ENCODE results near the gene MEIOC.
A peak's percentile ranks its signal among the peaks of the same experiment; 100 is the strongest.
"Not testable (repeated sequence)": the region's sequence is repeated elsewhere in the genome, so short reads cannot be mapped to it uniquely, and the experiment has no call there.

The MEIOC gene

DNA sequence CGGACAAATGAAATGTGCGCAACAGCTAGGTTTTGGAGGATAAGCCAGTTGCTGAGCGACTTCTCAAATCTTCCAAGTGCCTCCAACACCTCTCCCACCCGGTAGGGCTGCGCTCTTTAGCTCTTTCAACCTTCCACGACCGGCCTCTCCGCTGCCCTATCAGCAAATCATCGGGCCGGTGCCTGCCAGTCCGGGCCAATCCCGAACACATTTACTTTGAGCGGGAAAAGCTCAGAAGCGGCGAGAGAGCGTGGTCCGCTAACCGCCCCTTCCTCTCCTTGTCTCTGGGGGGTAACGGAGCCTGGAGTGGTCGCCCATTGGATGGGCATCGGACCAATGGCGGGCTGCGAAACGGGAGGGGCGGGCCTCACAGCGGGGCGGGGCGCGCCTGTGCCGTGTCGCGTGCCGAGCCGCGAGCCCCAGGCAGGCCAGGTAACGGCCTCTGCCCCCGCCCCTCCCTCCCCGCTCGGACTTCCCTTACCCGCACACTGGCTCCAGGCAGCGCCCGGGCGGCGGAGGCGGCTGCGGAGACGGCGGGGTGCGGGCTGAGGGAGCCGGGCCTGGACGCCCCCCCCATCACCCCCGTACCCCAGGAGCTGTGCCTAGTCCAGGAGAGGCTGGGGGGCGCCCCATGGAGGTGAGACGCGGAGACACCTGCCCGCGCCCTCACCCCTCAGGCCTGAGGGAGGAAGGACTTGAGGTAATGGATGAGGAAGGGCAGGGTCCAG lies at the start of gene MEIOC:
TSS of gene MEIOC (plus strand) at position 486 of the 728 bp plus-strand sequence. CDS start at position 632, 146 bp downstream.
- DNase-seq (ENCODE audit: low read depth, low spot score), result no peak

DNA sequence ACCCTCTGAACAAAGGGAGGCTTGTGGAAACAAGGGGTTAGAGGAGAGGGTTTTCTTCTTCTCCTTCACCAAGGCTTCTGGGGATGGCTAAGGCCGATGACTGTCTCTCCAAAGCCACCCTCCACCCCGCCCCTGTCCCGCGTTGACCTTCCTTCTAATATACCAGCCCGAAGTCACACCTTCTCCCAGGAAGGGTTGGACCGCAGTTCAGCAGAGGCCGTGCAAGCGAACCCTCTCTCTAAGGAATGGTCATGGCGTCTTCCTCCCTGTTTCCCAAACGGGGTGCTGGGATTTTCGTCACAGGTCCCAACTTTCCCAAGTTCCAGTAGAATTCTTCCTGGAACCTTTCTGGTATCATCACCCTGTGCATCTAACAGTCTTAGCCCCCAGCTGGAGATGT lies 49.6 kb upstream of the MEIOC start:
- DNase-seq (ENCODE audit: low read depth, low spot score), result no peak

DNA sequence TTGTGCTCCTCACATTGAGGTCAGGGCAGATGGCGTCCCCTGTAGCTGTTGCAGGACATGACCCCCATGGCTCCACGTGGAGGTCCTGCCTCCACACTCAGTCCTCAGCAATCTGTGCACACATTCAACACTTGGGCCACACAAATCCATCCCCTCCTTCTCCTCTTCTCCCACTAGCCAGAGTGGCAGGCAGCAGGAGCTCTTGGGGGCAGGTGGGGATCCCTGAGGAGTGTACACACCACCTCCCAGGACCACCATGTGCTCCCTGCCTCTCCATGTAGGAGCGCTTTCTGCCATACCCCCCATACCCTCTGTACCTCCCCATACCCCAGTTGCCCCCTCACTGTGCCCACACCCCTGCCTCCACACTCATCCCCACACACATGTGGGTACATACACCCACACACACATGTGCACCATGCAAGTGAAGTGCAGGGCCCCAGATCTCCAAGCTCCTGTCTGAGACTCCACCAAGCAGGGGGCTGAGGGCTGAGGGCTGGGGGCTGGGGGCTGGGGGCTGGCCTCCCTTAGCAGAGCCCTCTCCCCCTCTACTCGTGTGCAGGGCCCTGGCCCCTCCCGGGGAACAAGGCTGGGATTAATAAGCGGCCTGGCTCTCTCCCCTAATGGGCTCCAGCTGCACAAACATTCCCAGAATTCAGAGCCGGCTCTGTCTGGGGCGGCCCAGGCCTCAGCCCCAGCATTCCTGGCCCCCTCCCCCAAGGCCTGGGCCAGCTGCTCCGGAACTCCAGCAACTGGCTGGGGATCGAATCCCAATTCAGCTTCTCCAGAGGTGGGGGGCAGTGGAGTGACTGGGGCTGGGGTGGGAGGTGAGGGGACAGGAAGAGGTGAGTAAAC lies 48.2 kb upstream of the MEIOC start:
- peak; percentile 41 for DNase-seq (ENCODE audit: low read depth, low spot score)

DNA sequence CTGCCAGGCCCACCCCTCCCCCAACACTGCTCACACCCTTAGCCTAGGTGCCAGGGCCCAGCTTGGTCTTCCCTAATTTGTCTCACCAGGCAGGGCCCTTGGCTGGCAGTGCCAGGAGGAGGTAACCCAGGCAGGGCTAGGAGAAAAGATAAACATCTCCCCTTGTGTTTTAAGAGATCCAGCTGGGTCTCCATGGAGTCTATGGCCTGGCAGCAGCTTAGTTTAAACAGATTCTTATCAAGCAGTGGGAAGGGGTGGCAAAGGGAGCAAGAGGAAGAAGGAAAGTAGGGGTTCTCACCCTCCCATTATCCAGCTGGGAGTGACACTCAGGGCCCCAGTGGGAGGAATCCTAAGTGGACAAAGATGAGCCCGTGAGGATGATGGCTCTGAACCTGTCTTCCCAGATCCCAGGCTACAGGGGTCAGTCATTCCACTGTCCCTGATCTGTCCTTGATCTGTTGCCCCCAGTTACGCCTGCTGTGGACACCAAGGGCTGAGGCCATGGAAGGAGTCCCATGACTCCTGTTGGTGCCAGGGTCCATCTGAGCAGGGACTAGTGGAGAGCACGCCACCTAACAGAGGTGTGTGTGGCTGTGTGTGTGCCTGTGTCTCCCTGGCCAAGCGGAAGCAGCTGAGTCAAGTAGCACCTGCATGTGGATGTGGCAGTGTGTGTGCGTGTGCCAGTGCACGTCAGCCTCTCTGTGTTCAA lies 47.4 kb upstream of the MEIOC start:
- no peak for DNase-seq (ENCODE audit: low read depth, low spot score)

DNA sequence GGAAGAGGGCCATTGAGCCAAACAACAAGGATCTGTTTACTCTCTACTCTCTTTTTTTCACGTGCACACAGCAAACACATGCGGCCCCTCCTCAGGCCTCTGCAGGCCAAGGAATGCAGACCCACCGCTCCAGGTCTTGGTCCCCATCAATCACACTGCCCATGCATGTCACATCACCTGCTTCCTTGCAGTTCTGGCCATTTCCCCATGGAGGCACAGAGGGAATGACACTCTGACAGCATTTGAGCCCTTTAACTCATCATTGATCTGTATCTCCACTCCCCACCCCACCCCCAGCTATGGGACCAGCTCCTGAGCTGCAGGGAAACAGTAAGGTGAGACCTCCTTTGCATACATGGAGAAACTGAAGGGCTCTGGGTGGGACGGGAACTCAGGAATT lies 45.9 kb upstream of the MEIOC start:
- DNase-seq (ENCODE audit: low read depth, low spot score), result no peak

DNA sequence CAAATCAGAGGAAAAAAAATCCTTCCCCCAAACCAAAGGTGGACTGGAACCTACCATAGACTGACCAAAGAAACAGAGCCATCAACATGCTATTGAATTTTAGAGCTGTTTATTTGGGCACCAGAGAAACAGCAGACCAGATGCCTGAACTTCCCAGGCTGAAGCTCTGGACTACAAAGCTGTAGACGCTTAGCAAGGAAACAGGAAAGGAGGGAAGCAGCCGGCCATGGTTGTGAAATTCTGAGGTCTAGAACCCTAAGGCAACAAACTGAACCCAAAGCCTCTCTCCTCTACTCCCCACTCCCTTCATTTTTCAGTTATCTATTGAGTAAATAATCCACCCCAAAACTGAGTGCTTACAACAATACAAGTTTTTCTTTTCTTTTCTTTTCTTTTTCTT lies 45.4 kb upstream of the MEIOC start:
- no peak for DNase-seq (ENCODE audit: low read depth, low spot score)

DNA sequence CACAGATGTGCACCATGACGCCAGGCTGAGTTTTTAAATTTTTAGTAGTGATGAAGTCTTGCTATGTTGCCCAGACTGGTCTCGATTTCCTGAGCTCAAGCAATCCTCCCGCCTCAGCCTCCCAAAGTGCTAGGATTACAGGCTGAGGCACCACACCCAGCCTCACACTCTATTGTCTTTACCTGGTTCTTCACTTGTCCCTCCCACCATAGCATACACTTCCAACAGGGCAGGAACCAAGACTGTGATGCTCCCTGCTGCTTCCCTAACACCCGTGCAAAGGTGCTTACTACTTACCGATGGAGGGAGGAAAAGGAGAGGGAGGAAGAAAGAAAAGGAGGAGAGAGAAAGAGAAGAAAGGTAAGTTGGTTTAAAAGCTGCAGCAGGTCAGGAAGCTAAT lies 41.4 kb upstream of the MEIOC start:
- DNase-seq (ENCODE audit: low read depth, low spot score), result no peak

DNA sequence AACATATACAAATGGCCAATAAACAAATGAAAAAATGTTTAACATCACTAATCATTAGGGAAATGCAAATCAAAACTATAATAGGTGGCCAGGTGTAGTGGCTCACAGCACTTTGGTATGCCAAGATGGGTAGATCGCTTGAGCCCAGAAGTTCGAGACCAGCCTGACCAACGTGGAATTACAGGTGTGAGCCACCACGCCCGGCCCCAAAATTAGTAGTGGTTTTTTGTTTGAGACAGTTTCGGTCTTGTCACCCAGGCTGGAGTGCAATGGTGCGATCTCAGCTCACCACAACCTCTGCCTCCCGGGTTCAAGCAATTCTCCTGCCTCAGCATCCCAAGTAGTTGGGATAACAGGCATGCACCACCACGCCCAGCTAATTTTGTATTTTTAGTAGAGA lies 37.6 kb upstream of the MEIOC start:
- not testable (repeated sequence) for DNase-seq (ENCODE audit: low read depth, low spot score)

DNA sequence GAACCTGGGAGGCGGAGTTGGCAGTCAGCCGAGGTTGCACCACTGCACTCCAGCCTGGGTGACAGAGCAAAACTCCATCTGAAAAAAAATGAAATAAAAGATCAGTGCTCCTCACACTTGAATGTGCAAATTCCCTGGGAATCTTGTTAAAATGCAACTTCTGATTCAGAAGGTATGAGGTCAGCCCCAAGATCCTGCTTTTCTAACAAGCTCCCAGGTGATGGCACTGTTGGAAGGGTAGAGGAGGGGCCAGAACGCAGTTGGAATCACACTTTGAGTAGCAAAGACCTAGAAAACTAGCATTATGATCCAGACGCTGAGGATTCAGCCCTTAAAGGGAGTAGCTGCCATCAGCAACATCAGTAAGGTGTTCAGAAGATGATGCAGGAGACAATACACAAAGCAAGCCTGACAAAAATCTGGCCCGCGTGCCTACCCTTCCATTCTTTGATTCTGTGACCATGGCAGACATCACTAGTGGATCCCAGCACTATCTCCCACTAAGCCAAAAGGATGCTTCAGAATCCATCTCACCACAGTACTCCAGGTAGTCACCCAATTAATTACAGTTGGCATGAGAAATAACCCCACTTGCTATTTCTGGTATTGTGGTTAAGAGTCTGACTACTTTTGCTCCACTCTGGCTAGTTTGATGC lies 33.1 kb upstream of the MEIOC start:
- no peak for DNase-seq (ENCODE audit: low read depth, low spot score)

DNA sequence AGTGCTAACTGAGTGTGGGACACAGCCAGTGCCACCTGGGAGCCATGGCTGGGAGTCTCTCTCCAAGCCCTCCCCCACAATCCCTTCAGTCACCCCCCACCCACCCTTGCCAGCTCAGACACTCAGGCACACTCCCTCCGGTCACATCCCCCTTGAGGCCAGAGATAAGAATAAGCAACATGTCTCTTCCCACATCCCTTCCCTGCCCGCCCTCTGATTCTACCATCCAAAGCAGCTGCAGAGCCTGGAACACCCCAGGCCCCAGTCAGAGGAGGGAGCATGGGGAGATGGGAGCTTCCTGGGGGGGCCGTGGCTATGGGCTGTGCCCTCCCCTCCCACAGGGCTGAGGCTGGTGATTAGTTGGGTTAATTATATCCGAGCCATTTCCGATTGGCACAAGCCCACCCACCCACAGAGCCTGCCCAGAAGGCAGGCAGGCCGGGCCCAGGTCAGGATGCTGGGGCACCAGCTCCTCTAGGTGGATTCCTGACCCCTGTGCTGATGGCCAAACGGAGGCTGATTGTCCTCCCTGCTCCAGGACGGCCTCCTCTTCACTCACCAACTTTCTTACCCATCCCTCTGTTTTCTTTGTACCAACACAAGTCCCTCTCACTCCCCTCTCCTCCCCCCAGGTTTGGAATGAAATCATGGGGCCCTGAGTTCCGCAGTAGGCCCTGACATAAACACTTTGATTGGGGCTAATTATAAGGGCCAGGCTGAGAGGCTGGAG lies 28.6 kb upstream of the MEIOC start:
- no peak for DNase-seq (ENCODE audit: low read depth, low spot score)

DNA sequence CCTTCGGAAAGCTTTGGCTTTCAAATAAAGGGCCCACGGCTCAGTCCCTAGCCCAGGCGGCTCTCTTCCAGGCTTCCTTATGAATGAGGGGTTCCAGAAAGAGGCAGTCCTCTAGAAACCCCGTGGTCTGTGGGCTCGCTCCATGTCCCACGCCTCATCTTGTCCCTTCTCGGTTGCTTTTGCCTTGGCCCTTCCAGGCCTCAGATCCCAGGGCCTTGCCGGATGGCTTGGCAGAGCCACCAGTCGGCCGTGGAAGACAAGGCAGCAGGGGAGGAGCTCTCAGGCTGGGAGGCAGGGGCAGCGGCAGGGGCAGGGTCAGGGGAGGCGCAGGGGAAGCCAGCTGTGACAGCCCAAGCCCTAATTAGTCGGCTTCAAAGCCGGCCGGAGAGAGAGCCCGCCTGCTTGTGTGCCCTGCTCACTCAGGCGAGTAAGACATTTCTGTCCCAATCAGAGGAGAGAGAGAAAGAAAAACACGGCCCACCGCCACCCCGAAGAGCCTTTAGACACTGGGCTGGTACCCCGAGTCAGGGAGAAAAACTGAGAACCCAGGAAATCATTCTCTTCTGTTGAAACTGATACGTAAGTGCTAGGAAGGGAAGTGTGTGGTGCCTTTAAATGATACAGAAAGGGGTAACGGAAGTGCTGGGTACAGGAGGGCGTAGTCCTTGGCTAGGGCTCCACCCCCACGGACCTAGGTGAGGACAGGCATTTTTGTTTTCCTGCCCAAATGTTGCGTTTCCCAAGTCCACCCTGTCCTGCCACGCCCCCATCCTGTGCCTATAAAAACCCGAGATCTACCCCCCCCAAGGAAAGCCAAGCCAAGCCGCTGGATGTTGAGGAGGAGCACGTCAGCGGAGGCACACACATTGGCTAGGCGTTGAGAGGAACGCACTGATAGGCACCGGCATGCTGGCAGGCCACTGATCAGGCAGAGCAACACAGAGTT lies 27.8 kb upstream of the MEIOC start:
- DNase-seq (ENCODE audit: low read depth, low spot score), result no peak

DNA sequence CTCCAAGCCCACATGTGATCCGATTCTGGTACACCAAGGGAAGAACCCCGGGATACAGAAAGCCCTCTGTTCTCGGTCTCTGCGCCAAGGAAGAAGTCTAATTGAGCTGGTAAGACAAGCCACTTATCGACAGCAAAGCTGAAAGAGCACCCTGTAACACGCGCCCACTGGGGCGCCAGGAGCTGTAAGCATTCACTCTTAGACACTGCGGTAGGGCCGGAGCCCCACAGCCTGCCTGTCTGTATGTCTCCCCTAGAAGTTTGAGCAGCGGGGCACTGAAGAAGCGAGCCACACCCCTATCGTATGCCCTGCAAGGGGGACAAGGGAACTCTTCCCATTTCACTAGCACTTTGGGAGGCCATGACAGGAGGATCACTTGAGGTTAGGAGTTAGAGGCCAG lies 27.0 kb upstream of the MEIOC start:
- no peak for DNase-seq (ENCODE audit: low read depth, low spot score)

DNA sequence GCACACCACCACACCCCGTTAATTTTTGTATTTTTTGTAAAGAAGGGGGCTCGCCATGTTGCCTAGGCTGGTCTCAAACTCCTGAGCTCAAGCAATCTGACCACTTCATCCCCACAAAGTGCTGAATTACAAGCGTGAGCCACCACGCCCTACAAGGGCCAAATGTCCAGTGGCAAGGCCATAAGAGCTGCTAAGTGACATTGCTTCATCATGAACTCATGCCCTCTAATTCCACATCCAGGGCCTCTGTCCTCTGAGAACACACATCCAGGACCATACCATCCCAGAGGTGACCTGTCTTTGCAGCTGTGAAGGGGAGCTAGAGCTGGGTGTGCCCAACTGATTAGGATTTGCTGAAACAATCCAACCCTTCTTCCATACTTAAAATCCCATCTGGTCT lies 25.6 kb upstream of the MEIOC start:
- no peak for DNase-seq (ENCODE audit: low read depth, low spot score)

DNA sequence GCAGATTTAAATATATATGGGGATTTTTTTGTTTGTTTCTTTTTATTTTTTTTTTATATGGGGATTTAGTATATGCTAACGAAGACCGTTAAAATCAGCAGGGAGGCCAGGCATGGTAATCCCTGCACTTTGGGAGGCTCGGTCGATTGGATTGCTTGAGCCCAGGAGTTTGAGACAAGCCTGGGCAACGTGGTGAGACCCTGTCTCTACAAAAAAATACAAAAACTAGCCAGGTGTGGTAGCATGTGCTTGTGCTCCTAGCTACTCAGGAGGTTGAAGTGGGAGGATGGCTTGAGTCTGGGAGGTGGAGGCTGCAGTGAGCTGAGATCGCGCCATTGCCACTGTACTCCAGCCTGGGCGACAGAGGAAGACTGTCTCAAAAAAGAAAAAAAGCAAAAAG lies 22.3 kb upstream of the MEIOC start:
- no peak for DNase-seq (ENCODE audit: low read depth, low spot score)

DNA sequence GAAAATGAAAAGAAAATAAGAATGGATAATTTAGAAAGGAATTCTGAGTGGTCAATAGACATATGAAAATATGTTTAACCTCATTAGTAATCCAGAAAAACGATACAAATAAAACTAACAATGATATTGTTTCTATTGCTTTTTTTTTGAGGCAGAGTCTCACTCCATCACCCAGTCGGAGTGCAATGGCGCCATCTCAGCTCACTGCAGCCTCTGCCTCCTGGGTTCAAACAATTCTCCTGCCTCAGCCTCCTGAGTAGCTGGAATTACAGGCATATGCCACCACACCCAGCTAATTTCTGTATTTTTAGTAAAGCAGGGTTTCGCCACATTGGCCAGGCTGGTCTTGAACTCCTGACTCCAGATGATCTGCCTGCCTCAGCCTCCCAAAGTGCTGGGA lies 21.9 kb upstream of the MEIOC start:
- not testable (repeated sequence) for DNase-seq (ENCODE audit: low read depth, low spot score)

DNA sequence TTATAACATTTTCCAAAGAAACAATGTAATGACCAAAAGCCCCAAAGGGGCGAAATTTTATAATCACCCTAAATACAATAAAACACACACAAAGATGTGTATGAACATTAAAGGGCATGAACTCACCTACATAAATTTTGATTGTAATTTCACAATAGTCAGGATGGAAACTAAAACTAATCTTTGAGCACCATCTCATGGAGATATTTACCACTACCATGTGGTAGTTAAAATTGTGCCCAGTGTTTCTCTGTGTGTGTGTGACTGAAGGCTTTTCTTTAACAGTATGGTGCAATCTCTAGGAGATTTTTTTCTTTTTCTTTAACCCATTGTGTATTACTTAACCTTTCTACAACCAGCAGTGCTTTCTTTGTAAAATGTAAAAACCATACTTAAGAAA lies 19.7 kb upstream of the MEIOC start:
- DNase-seq (ENCODE audit: low read depth, low spot score), result no peak

DNA sequence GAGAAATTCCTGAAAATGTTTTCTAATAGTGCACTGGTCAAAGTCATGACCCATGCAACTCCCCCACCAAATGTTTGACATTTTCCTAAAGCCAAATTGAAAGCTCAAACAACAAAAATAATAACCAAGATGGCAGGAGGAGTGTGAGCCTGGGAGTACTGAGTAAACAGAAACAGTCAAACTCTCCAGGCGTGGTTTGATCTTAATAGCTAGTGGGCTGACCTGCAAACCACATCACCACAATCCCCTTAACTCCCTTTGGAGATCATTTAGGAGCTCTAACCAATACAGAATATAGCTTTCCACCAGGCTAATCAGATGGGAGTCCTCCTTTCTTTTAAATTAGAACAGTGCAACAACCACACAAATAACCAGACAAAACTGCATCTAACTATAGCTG lies 19.2 kb upstream of the MEIOC start:
- DNase-seq (ENCODE audit: low read depth, low spot score), result no peak

DNA sequence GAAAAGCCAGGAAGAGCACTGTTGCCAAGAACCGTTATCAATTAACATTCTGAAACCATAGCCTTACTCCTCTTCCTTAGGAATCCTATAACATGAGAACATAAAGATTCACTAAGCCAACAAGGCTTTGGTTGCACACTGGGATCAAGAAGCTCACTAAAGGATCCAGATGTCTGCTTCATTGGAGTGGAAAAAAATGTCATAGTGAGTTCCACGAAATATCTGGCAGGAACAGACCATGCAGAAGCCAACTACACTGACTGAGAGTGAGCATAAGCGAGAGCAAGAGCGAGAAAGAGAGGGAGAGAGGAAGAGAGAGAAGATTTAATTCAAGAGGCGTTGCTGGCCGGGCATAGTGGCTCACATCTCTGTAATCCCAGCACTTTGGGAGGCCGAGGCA lies 13.4 kb upstream of the MEIOC start:
- DNase-seq (ENCODE audit: low read depth, low spot score), result no peak

DNA sequence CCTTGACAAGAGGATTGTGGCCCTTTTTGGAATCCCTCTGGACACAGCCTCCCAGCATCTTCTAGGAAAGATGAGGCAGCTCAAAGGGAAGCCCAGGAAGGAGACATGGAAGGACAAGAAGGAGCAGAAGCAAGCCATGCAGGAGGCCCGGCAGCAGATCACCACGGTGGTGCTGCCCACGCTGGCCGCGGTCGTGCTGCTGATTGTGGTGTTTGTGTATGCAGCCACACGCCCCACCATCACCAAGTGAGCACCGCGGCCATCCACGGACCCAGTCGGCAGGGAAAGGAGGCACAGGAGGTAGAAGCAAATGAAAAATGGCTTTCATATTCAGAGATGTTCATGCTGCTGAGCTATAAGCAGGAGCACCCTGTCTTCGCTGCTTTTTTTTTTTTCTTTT lies 10.9 kb upstream of the MEIOC start:
- DNase-seq (ENCODE audit: low read depth, low spot score), result no peak

DNA sequence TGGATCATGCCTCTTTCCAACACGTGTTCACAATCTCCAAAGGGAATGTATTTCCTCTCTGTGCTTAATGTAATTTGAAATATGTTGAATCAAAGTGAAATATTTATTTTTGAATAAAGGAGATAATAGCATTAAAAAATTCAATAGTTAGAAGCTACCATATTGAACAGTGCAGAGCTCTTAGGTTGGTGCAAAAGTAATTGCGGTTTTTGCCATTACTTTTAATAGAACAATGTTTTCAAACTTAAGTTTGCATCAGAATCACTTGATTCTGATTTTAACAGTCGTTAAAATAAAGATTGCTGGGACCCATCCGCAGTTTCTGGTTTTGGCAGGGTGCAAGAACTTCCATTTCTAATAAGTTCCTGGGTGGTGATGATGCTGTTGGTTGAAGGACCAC lies 10.0 kb upstream of the MEIOC start:
- DNase-seq (ENCODE audit: low read depth, low spot score), result no peak

All from brain pericyte (primary cell).